Fibroblast of lung (primary cell): Measurements from ENCODE around the gene HECW1.

Experiments used
- EZH2 ChIP-seq: IDR thresholded peaks from 2 replicates; pipeline ENCODE4 v1.5.1; 2012; ENCODE audit warnings: low read length, control low read depth, mild to moderate bottlenecking; ENCODE audit errors: missing control alignments
- TF ChIP-seq, protein P1 (sequence below), 2 donors: IDR thresholded peaks in 1 of 2; conservative IDR thresholded peaks in 1 of 2; 1 replicate in 1 of 2; 2 replicates in 1 of 2; pipeline ENCODE4 v1.5.1; 2011 to 2012; ENCODE audit warnings: low read length in 2 of 2, control low read depth in 1 of 2, inconsistent platforms in 1 of 2, low read depth in 1 of 2, mild to moderate bottlenecking in 1 of 2

- TF ChIP-seq, protein P1, sequence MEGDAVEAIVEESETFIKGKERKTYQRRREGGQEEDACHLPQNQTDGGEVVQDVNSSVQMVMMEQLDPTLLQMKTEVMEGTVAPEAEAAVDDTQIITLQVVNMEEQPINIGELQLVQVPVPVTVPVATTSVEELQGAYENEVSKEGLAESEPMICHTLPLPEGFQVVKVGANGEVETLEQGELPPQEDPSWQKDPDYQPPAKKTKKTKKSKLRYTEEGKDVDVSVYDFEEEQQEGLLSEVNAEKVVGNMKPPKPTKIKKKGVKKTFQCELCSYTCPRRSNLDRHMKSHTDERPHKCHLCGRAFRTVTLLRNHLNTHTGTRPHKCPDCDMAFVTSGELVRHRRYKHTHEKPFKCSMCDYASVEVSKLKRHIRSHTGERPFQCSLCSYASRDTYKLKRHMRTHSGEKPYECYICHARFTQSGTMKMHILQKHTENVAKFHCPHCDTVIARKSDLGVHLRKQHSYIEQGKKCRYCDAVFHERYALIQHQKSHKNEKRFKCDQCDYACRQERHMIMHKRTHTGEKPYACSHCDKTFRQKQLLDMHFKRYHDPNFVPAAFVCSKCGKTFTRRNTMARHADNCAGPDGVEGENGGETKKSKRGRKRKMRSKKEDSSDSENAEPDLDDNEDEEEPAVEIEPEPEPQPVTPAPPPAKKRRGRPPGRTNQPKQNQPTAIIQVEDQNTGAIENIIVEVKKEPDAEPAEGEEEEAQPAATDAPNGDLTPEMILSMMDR (conservative IDR thresholded peaks at IDR 0.05 in 1 of 2, IDR thresholded peaks at IDR 0.05 in 1 of 2; ENCODE audit: low read depth in 1 of 2, low read length in 2 of 2) = no peak
- no peak for TF ChIP-seq EZH2
Observed at GRCh38 chr7:43462836-43463235, 350.4 kb downstream of the HECW1 start.
